BJ (cell line): Measurements from ENCODE around the gene C1orf174. TPM values are rescaled to one million over a fixed set of nuclear protein-coding genes. Genes with fewer than 3 reads are reported as not detected.

Source experiments
- CTCF ChIA-PET: fragments of 350-600 bp; formaldehyde crosslinking; extraction: SDS; loops from one replicate; lab custom pipeline; 2021; ENCODE audit warnings: antibody characterized with exemption, inconsistent platforms; lab: Yijun Ruan, JAX
- POLR2A ChIA-PET: fragments of 300-600 bp; sonication (Branson Sonifier 250); formaldehyde crosslinking; extraction: SDS; loops from one replicate; lab custom pipeline; 2021; ENCODE audit warnings: antibody characterized with exemption; lab: Charles Lee
- DNase-seq: peaks from one replicate; pipeline ENCODE4 v3.0.0-alpha.2; 2011; ENCODE audit warnings: low read depth
- H3K27me3 ChIP-seq: 2 replicates; pipeline ENCODE4 v1.6.0; 2011; ENCODE audit warnings: low read length; ENCODE audit not compliant: control insufficient read depth, insufficient read depth
- H3K36me3 ChIP-seq: 2 replicates; pipeline ENCODE4 v1.5.1; 2011; ENCODE audit warnings: low read length; ENCODE audit not compliant: control insufficient read depth, insufficient read depth
- H3K4me3 ChIP-seq: 2 replicates; pipeline ENCODE4 v1.5.1; 2011; ENCODE audit warnings: low read depth, mild to moderate bottlenecking, control low read depth, low read length
- CTCF ChIP-seq: IDR thresholded peaks from 2 replicates; pipeline ENCODE4 v1.5.1; 2011; ENCODE audit warnings: low read depth, mild to moderate bottlenecking, control low read depth, inconsistent platforms, low read length, moderate library complexity; ENCODE audit not compliant: insufficient read depth
- polyA plus RNA-seq: library from polyadenylated mRNA; depleted of rRNA; stranded (reverse); fragments of >200 nt; gene quantifications from 2 replicates; pipeline ENCODE4 v1.2.3, GENCODE V29; 2011

C1orf174 gene
- polyA plus RNA-seq, 1 experiment = 33.8 TPM

DNA sequence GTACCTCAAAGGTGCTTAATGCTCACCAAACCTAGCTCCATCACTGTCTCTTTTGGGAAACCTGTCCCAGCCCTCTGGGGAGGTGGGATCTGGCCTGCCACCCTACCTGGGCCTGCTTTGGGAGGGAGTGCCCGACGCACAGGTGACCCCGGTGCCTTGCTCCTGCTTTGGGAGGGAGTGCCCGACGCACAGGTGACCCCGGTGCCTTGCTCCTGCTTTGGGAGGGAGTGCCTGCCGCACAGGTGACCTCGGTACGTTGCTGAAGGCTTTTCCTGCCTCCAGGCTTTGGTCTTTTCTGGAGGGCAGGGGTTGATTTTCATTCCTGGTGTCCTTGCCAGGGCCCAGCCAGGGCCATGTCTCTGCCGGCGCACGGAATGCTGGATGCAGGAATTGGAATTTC, 25.2 kb upstream of the C1orf174 start:
- H3K4me3 ChIP-seq = no peak overlapping the region
- no peaks in the 10 kb centered on the region for H3K27me3 ChIP-seq
- ChIA-PET CTCF (no interaction called here), POLR2A (no interaction called here)
- no peak for TF ChIP-seq CTCF
- H3K36me3 ChIP-seq = no peaks in the 10 kb centered on the region
- no peak for DNase-seq

- no peak for TF ChIP-seq CTCF
- Histone ChIP-seq H3K36me3 (no peaks in the 10 kb centered on the region), H3K4me3 (no peak overlapping the region), H3K27me3 (no peaks in the 10 kb centered on the region)
- DNase-seq = no peak
- ChIA-PET POLR2A (no interaction called here), CTCF (no interaction called here)
These were observed 24.8 kb upstream of the C1orf174 start for GRCh38 chr1:3924825-3925220.

GRCh38 chr1:3924186-3924824, 24.2 kb upstream of the C1orf174 start:
- H3K4me3 ChIP-seq = no peak overlapping the region
- DNase-seq = no peak
- ChIA-PET CTCF (interaction anchor here (0.6 kb wide), 1 partner anchor 68 kb away, joined by 3 read pairs; no protein-coding TSS in a partner anchor), POLR2A (no interaction called here)
- H3K36me3 ChIP-seq = no peaks in the 10 kb centered on the region
- no peaks in the 10 kb centered on the region for H3K27me3 ChIP-seq
- no peak for TF ChIP-seq CTCF

DNA sequence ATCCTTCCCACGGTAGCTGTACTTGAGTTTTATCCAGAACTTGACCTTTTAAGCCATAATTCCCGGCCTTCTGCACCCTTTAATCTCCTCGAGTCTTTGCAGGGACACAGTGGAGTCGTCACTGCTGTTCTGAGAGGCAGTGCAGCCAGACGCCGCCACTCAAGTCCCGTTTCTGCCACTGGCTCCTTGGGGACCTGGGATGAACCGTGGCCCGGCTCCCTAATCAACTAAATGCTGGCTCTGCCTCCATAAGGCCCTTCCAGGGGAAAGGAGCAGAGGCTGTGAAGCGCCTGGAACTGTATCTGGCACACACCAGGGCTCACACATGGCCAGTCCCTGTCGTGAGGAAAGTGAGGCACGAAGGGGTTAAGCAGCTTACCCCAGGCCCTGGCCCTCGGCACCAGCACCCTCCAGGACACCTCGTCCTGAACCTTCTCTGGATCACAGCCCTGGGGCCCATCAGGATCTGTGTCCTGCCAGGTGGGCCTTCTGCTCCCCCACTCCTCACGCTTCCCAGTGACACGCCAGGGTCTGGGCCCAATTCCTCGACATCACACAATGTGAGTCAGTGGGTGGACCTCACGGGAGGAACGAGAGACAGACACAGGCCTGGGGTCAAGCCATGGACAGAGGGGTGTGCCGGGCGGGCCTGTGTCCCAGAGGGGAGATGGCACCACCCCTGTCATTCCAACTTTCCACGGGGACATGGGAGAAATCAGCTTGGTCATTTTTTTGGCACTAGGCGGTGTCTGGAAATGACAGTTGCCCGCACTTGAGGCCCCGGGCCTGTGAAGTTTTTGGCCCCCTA, 23.5 kb upstream of the C1orf174 start:
- TF ChIP-seq CTCF = no peak
- Histone ChIP-seq H3K36me3 (no peaks in the 10 kb centered on the region), H3K4me3 (no peak overlapping the region), H3K27me3 (no peaks in the 10 kb centered on the region)
- DNase-seq = no peak
- ChIA-PET POLR2A (no interaction called here), CTCF (interaction anchor here (0.6 kb wide), 1 partner anchor 67 kb away, joined by 3 read pairs; no protein-coding TSS in a partner anchor)

DNA sequence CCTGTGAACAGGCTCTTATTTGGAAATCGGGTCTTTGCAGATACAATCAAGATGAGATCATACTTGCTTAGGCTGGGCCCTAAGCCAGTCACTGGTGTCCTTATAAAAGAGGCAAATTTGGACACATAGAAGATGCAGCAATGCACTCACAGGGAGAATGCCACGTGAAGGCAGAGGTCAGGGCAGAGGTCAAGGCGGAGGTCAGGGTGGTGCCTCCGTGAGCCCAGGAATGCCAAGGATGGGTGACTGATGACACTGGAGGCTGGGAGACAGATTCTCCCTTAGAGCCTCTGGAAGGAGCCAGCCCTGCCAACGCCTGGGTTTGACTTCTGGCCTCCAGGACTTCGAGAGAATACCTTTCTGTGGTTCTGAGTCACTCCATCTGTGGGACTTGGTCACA, 22.8 kb upstream of the C1orf174 start:
- Histone ChIP-seq H3K4me3 (no peak overlapping the region), H3K27me3 (no peaks in the 10 kb centered on the region), H3K36me3 (no peaks in the 10 kb centered on the region)
- POLR2A ChIA-PET = no interaction called here
- no peak for TF ChIP-seq CTCF
- CTCF ChIA-PET = no interaction called here
- no peak for DNase-seq
